ENCODE data around the gene RIMS1. TPM values are rescaled to one million over a fixed set of nuclear protein-coding genes. Genes with fewer than 3 reads are reported as not detected.

Gene RIMS1
- total and polyA plus RNA-seq, 2 donors (not counting 3 experiments of a cell fraction or from before 2014, with no cell fraction given), result 0.15 TPM; not detected in 1

DNA sequence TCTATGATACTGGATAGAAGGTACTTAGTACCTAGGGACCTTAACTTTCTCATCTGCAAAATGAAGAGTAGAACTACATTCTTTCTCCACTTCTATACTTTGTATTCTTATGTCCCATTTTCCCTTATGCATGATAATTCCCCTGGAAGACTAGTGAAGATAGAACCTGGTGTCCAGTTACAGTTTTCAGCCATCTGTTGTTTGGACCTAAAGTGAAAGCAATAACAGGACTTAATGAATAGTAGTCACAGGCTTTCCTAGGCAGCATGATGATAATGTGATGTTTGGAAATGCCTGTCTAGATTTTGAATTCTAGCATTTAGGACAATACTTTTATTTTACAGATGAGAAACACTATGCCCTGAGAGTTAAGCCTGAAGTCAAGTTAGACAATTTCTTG, 153.8 kb downstream of the RIMS1 start:
- no peak for FAIRE-seq
- Histone ChIP-seq H3K9ac (replicated peaks; ENCODE audit: extremely low read depth, insufficient read depth, low read length) (no peak overlapping the region), H3K36me3 (ENCODE audit: control insufficient read depth in 2 of 2, extremely low read depth in 1 of 2, insufficient read depth in 2 of 2, low read length in 2 of 2) (no peaks in the 10 kb centered on the region), H3K9me1 (replicated peaks; ENCODE audit: control insufficient read depth, extremely low read depth, insufficient read depth, low read length) (no peaks in the 10 kb centered on the region), H3K4me1 (ENCODE audit: control insufficient read depth, extremely low read depth, insufficient read depth, low read length) (no peaks in the 10 kb centered on the region), H3K4me3 (replicated peaks in 1 of 3; ENCODE audit: insufficient read depth in 1 of 3, low read depth in 1 of 3, low read length in 3 of 3) (no peak overlapping the region), H3K79me2 (ENCODE audit: control insufficient read depth, insufficient read depth, low read length) (no peaks in the 10 kb centered on the region), H4K20me1 (replicated peaks; ENCODE audit: control insufficient read depth, extremely low read depth, insufficient read depth, low read length) (no peaks in the 10 kb centered on the region), H3K9me3 (replicated peaks; ENCODE audit: control insufficient read depth, insufficient read depth, low read length) (no peaks in the 10 kb centered on the region), H2AFZ (ENCODE audit: low read depth, low read length) (no peak overlapping the region), H3K4me2 (ENCODE audit: insufficient read depth, low read length) (no peak overlapping the region), H3K27ac (ENCODE audit: insufficient read depth, low read depth, low read length) (no peak overlapping the region), H3K27me3 (ENCODE audit: control insufficient read depth in 2 of 2, insufficient read depth in 2 of 2, low read length in 2 of 2) (peaks cover 0 to 2% of the 10 kb centered on the region in 2 experiments)
- dilution Hi-C loops (cut with MboI; ENCODE audit: extremely low pct_ligation_motif_present, low sequenced_read_pairs), result no loop called here
- no peak for TF ChIP-seq GATA2 (IDR thresholded peaks at IDR 0.05; ENCODE audit: insufficient read depth, insufficient read length, low read depth, low read length)
- TF ChIP-seq, protein P1, sequence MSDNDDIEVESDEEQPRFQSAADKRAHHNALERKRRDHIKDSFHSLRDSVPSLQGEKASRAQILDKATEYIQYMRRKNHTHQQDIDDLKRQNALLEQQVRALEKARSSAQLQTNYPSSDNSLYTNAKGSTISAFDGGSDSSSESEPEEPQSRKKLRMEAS (IDR thresholded peaks at IDR 0.05; ENCODE audit: insufficient read depth, insufficient read length), result no peak
- no peak for TF ChIP-seq POLR2AphosphoS5 (IDR thresholded peaks at IDR 0.05; ENCODE audit: insufficient read depth, low read depth, low read length)
- no peak for TF ChIP-seq FOS (IDR thresholded peaks at IDR 0.05; ENCODE audit: borderline replicate concordance, insufficient read depth, low read length)
- TF ChIP-seq MYC (IDR thresholded peaks at IDR 0.05; ENCODE audit: low read depth, low read length), result no peak
- TF ChIP-seq JUN (IDR thresholded peaks at IDR 0.05; ENCODE audit: borderline replicate concordance, insufficient read depth, insufficient read length, low read depth), result no peak
- no peak for TF ChIP-seq EZH2 (IDR thresholded peaks at IDR 0.05; ENCODE audit: borderline replicate concordance, low read depth, low read length, severe bottlenecking)
- TF ChIP-seq POLR2A (IDR thresholded peaks at IDR 0.05; ENCODE audit: low read depth, low read length), result no peak
- TF ChIP-seq, protein P2, sequence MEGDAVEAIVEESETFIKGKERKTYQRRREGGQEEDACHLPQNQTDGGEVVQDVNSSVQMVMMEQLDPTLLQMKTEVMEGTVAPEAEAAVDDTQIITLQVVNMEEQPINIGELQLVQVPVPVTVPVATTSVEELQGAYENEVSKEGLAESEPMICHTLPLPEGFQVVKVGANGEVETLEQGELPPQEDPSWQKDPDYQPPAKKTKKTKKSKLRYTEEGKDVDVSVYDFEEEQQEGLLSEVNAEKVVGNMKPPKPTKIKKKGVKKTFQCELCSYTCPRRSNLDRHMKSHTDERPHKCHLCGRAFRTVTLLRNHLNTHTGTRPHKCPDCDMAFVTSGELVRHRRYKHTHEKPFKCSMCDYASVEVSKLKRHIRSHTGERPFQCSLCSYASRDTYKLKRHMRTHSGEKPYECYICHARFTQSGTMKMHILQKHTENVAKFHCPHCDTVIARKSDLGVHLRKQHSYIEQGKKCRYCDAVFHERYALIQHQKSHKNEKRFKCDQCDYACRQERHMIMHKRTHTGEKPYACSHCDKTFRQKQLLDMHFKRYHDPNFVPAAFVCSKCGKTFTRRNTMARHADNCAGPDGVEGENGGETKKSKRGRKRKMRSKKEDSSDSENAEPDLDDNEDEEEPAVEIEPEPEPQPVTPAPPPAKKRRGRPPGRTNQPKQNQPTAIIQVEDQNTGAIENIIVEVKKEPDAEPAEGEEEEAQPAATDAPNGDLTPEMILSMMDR (IDR thresholded peaks at IDR 0.05; ENCODE audit: extremely low read depth in 1 of 2, insufficient read depth in 1 of 2, low read depth in 1 of 2, low read length in 2 of 2), result no peak
- ChIA-PET POLR2A (no interaction called here), CTCF (no interaction called here)
- BruUV-seq (replicated peaks), result no TSS peak
- intact Hi-C loops (cut with micrococcal nuclease), result no loop called here
- no peak for DNase-seq (ENCODE audit: low read depth, low spot score)
